Osteocyte (in vitro differentiated cells): ENCODE results near the gene NQO2. TPM values are rescaled to one million over a fixed set of nuclear protein-coding genes. Genes with fewer than 3 reads are reported as not detected.

Source experiments
- DNase-seq: peaks from one replicate; pipeline ENCODE4 v3.0.0; 2021; ENCODE audit warnings: mixed read lengths; ENCODE audit not compliant: unreplicated experiment; ENCODE audit errors: extremely low spot score
- H3K27ac Mint-ChIP-seq: one replicate; pipeline ENCODE4 v1.8.0; 2021; ENCODE audit warnings: mild to moderate bottlenecking, mixed read lengths; ENCODE audit not compliant: unreplicated experiment
- H3K27me3 Mint-ChIP-seq: one replicate; pipeline ENCODE4 v1.8.0; 2021; ENCODE audit warnings: mixed read lengths; ENCODE audit not compliant: unreplicated experiment
- H3K36me3 Mint-ChIP-seq: one replicate; pipeline ENCODE4 v1.8.0; 2021; ENCODE audit warnings: mixed read lengths; ENCODE audit not compliant: unreplicated experiment
- H3K4me1 Mint-ChIP-seq: one replicate; pipeline ENCODE4 v1.8.0; 2021; ENCODE audit warnings: mixed read lengths; ENCODE audit not compliant: unreplicated experiment
- H3K4me3 Mint-ChIP-seq: one replicate; pipeline ENCODE4 v1.8.0; 2021; ENCODE audit warnings: mild to moderate bottlenecking, moderate library complexity, mixed read lengths; ENCODE audit not compliant: unreplicated experiment
- H3K9me3 Mint-ChIP-seq: one replicate; pipeline ENCODE4 v1.8.0; 2021; ENCODE audit warnings: mixed read lengths; ENCODE audit not compliant: unreplicated experiment
- total RNA-seq: library from RNA; stranded (reverse); gene quantifications from 2 replicates; pipeline ENCODE4 v1.2.1, GENCODE V29; 2021
- TF ChIP-seq, protein P1 (sequence below): fragments of 200-600 bp; sonication (generic); IDR thresholded peaks from 2 replicates; pipeline ENCODE4 v1.5.0; 2021; ENCODE audit warnings: antibody characterized with exemption, mild to moderate bottlenecking, moderate library complexity

The NQO2 gene
- total RNA-seq, 1 donor from 2014 or later = 40.1 TPM

DNA sequence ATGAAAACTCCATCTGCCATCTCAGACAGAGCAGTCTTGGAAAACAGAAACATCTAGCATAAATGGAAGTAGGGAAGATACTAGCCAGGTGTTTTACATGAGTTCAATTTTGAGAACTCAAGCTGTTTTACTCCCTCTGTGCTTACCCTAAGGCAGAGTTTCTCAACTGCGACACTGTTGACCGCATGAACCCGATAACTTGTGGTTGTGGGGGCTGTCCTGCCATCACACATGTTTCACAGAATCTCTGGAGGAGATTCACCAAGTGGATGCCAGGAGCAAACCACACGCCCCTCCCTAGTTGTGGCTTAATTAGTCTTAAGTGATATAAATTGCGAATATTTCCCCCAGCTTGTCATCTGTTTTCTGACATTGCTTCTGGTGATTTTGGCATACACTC lies 26.0 kb upstream of the NQO2 start:
- TF ChIP-seq, protein P1, sequence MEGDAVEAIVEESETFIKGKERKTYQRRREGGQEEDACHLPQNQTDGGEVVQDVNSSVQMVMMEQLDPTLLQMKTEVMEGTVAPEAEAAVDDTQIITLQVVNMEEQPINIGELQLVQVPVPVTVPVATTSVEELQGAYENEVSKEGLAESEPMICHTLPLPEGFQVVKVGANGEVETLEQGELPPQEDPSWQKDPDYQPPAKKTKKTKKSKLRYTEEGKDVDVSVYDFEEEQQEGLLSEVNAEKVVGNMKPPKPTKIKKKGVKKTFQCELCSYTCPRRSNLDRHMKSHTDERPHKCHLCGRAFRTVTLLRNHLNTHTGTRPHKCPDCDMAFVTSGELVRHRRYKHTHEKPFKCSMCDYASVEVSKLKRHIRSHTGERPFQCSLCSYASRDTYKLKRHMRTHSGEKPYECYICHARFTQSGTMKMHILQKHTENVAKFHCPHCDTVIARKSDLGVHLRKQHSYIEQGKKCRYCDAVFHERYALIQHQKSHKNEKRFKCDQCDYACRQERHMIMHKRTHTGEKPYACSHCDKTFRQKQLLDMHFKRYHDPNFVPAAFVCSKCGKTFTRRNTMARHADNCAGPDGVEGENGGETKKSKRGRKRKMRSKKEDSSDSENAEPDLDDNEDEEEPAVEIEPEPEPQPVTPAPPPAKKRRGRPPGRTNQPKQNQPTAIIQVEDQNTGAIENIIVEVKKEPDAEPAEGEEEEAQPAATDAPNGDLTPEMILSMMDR = no peak
- H3K4me1 Mint-ChIP-seq = peaks cover 46% of the 10 kb centered on the region
- H3K4me3 Mint-ChIP-seq = no peak overlapping the region
- H3K27me3 Mint-ChIP-seq = no peaks in the 10 kb centered on the region
- H3K9me3 Mint-ChIP-seq = no peaks in the 10 kb centered on the region
- no peak overlapping the region for H3K27ac Mint-ChIP-seq
- no peak for DNase-seq
- no peaks in the 10 kb centered on the region for H3K36me3 Mint-ChIP-seq

DNA sequence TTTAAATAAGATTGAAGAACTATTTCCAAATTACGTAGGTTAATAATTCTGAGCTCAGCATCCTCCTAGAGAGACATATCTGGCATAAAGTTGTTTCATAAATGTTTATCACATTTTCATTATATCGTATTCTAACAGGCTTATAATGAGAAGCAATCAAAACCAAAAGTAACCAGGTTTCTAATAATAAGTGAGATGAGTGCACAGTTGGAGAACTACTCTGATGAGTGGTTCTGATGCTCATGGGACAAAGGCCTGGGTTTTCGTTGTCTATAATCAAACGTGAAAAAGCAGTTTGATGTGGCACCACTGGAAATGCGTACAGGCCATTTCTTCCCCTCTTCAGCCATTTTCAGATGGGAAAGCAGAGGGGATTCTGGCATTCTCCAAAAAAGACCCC lies 23.6 kb upstream of the NQO2 start:
- H3K27ac Mint-ChIP-seq = no peak overlapping the region

GRCh38 chr6:2976571-2977085 lies 23.1 kb upstream of the NQO2 start:
- no peak for DNase-seq
- Mint-ChIP-seq H3K36me3 (no peaks in the 10 kb centered on the region), H3K27me3 (no peaks in the 10 kb centered on the region), H3K4me1 (peaks cover 37% of the 10 kb centered on the region), H3K27ac (peak overlapping the region; percentile 85), H3K9me3 (no peaks in the 10 kb centered on the region), H3K4me3 (no peak overlapping the region)
- TF ChIP-seq, protein P1 = no peak

More for the DNA sequence above, 23.6 kb upstream of the NQO2 start:
- no peak for DNase-seq
- H3K4me3 Mint-ChIP-seq = no peak overlapping the region
- H3K4me1 Mint-ChIP-seq = peaks cover 34% of the 10 kb centered on the region
- TF ChIP-seq, protein P1 = no peak
- no peaks in the 10 kb centered on the region for H3K27me3 Mint-ChIP-seq
- no peaks in the 10 kb centered on the region for H3K36me3 Mint-ChIP-seq
- H3K9me3 Mint-ChIP-seq = no peaks in the 10 kb centered on the region

GRCh38 chr6:2977290-2977689 lies 22.4 kb upstream of the NQO2 start:
- no peak overlapping the region for H3K4me3 Mint-ChIP-seq
- H3K27ac Mint-ChIP-seq = peak overlapping the region; percentile 85
- no peak for DNase-seq
- no peaks in the 10 kb centered on the region for H3K36me3 Mint-ChIP-seq
- TF ChIP-seq, protein P1 = no peak
- no peaks in the 10 kb centered on the region for H3K27me3 Mint-ChIP-seq
- H3K4me1 Mint-ChIP-seq = peaks cover 37% of the 10 kb centered on the region
- no peaks in the 10 kb centered on the region for H3K9me3 Mint-ChIP-seq

GRCh38 chr6:2977799-2978590 lies 21.7 kb upstream of the NQO2 start:
- no peaks in the 10 kb centered on the region for H3K36me3 Mint-ChIP-seq
- H3K27me3 Mint-ChIP-seq = no peaks in the 10 kb centered on the region
- H3K27ac Mint-ChIP-seq = no peak overlapping the region
- H3K4me3 Mint-ChIP-seq = no peak overlapping the region
- TF ChIP-seq, protein P1 = no peak
- no peaks in the 10 kb centered on the region for H3K9me3 Mint-ChIP-seq
- peak; percentile 1 for DNase-seq
- peaks cover 37% of the 10 kb centered on the region for H3K4me1 Mint-ChIP-seq
